Osteocyte (in vitro differentiated cells): ENCODE measurements around the gene NKAIN4. TPM values are rescaled to one million over a fixed set of nuclear protein-coding genes. Genes with fewer than 3 reads are reported as not detected.
A peak's percentile ranks its signal among the peaks of the same experiment; 100 is the strongest.

ENCODE experiments used
- DNase-seq: peaks from one replicate; pipeline ENCODE4 v3.0.0; 2021; ENCODE audit warnings: mixed read lengths; ENCODE audit not compliant: unreplicated experiment; ENCODE audit errors: extremely low spot score
- H3K27ac Mint-ChIP-seq: one replicate; pipeline ENCODE4 v1.8.0; 2021; ENCODE audit warnings: mild to moderate bottlenecking, mixed read lengths; ENCODE audit not compliant: unreplicated experiment
- H3K27me3 Mint-ChIP-seq: one replicate; pipeline ENCODE4 v1.8.0; 2021; ENCODE audit warnings: mixed read lengths; ENCODE audit not compliant: unreplicated experiment
- H3K36me3 Mint-ChIP-seq: one replicate; pipeline ENCODE4 v1.8.0; 2021; ENCODE audit warnings: mixed read lengths; ENCODE audit not compliant: unreplicated experiment
- H3K4me1 Mint-ChIP-seq: one replicate; pipeline ENCODE4 v1.8.0; 2021; ENCODE audit warnings: mixed read lengths; ENCODE audit not compliant: unreplicated experiment
- H3K4me3 Mint-ChIP-seq: one replicate; pipeline ENCODE4 v1.8.0; 2021; ENCODE audit warnings: mild to moderate bottlenecking, moderate library complexity, mixed read lengths; ENCODE audit not compliant: unreplicated experiment
- H3K9me3 Mint-ChIP-seq: one replicate; pipeline ENCODE4 v1.8.0; 2021; ENCODE audit warnings: mixed read lengths; ENCODE audit not compliant: unreplicated experiment
- total RNA-seq: library from RNA; stranded (reverse); gene quantifications from 2 replicates; pipeline ENCODE4 v1.2.1, GENCODE V29; 2021
- TF ChIP-seq, protein P1 (sequence below): fragments of 200-600 bp; sonication (generic); IDR thresholded peaks from 2 replicates; pipeline ENCODE4 v1.5.0; 2021; ENCODE audit warnings: antibody characterized with exemption, mild to moderate bottlenecking, moderate library complexity

The NKAIN4 gene
- total RNA-seq, 1 donor from 2014 or later = 0.62 TPM

DNA sequence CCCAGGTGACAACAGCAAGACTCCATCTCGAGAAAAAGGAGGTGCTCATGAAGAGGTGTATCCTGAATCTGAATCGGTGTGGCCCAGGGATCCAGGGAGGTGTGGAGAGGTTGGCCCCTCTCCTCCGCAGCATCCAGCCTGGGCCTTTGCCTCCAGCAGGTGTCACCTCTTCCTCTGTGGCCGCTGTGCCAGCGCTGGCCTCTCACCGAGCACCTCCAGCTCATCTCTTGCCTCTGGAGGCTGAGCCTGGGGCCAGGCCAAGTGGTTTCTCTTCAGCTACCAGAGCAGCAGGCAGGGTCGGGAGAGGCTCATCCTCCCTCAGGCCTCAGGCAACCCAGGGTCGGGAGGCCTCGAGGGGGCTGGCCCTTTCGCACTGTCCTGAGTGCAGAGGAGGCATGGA, 37.5 kb upstream of the NKAIN4 start:
- no peaks in the 10 kb centered on the region for H3K27me3 Mint-ChIP-seq
- H3K9me3 Mint-ChIP-seq = no peaks in the 10 kb centered on the region
- no peak for DNase-seq
- no peak overlapping the region for H3K4me3 Mint-ChIP-seq
- H3K4me1 Mint-ChIP-seq = no peaks in the 10 kb centered on the region
- peaks cover 5% of the 10 kb centered on the region for H3K36me3 Mint-ChIP-seq
- no peak overlapping the region for H3K27ac Mint-ChIP-seq
- TF ChIP-seq, protein P1, sequence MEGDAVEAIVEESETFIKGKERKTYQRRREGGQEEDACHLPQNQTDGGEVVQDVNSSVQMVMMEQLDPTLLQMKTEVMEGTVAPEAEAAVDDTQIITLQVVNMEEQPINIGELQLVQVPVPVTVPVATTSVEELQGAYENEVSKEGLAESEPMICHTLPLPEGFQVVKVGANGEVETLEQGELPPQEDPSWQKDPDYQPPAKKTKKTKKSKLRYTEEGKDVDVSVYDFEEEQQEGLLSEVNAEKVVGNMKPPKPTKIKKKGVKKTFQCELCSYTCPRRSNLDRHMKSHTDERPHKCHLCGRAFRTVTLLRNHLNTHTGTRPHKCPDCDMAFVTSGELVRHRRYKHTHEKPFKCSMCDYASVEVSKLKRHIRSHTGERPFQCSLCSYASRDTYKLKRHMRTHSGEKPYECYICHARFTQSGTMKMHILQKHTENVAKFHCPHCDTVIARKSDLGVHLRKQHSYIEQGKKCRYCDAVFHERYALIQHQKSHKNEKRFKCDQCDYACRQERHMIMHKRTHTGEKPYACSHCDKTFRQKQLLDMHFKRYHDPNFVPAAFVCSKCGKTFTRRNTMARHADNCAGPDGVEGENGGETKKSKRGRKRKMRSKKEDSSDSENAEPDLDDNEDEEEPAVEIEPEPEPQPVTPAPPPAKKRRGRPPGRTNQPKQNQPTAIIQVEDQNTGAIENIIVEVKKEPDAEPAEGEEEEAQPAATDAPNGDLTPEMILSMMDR = no peak

GRCh38 chr20:63290677-63291472, 36.6 kb upstream of the NKAIN4 start:
- Mint-ChIP-seq H3K27me3 (no peaks in the 10 kb centered on the region), H3K4me1 (no peaks in the 10 kb centered on the region), H3K36me3 (peaks cover 8% of the 10 kb centered on the region), H3K27ac (no peak overlapping the region), H3K9me3 (no peaks in the 10 kb centered on the region), H3K4me3 (no peak overlapping the region)
- no peak for DNase-seq
- TF ChIP-seq, protein P1 = peak; percentile 67

- TF ChIP-seq, protein P1 = no peak
- Mint-ChIP-seq H3K4me3 (no peak overlapping the region), H3K9me3 (no peaks in the 10 kb centered on the region), H3K27ac (no peak overlapping the region), H3K36me3 (peaks cover 9% of the 10 kb centered on the region), H3K4me1 (no peaks in the 10 kb centered on the region), H3K27me3 (no peaks in the 10 kb centered on the region)
- no peak for DNase-seq
Observed at GRCh38 chr20:63290136-63290676, 35.9 kb upstream of the NKAIN4 start.

DNA sequence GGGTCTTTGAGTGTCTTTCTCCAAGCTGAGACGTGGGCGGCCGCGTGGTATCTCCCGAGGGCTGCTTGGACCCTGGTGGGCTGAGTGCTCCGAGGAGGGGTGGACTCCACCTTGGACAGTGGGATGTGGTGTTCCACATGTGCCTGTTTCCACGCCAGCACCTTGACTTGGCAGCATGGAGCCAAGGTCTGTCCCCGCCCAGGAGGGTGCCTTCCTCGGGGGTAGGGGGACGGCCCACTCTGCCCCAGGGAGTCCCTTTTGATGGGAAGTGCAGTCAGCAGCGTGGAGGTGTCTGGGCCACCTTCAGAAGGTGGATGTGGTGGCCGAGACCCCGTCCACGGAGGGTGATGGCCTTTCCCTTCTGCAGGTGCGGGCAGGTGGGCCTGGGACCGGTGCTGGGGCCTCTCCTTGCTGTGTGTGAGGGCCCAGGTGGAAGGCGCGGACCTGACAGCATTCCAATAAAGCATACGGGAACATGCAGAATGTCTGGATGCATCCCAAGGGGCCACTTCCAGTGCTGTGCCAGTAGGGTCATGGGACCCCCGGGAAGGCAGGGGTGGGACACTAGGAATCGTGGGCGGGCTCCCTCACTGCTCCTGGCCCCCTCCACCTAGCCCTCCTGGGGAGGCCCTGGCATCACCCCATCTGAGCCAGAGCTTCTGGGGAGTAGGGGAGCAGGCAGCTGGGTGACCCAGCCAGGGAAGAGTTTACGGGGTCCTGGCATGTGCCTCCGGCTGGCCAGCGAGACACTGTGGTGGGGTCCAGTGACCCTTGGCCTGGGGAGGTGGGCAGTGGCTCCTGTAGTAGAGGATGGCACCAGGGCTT, 35.3 kb upstream of the NKAIN4 start:
- peaks cover 9% of the 10 kb centered on the region for H3K36me3 Mint-ChIP-seq

More for the DNA sequence above, 35.3 kb upstream of the NKAIN4 start:
- Mint-ChIP-seq H3K27me3 (no peaks in the 10 kb centered on the region), H3K4me3 (no peak overlapping the region), H3K4me1 (no peaks in the 10 kb centered on the region), H3K27ac (no peak overlapping the region), H3K9me3 (no peaks in the 10 kb centered on the region)
- TF ChIP-seq, protein P1 = no peak
- DNase-seq = no peak
